NK-92 treated with Interleukin-12 subunit alpha and Interleukin-12 subunit beta, amount 100 ng/mL, for 24 hours (cell line): ENCODE data around the gene TRAPPC12.
"Not testable (repeated sequence)": the region's sequence is repeated elsewhere in the genome, so short reads cannot be mapped to it uniquely, and the experiment has no call there.

Experiments
- DNase-seq: peaks from one replicate; lab custom pipeline; 2025; lab: John Stamatoyannopoulos, UW

The TRAPPC12 gene

GRCh38 chr2:3505771-3506170 lies 126.3 kb downstream of the TRAPPC12 start:
- DNase-seq: no peak

- no peak for DNase-seq
These were observed 132.6 kb downstream of the TRAPPC12 start for GRCh38 chr2:3512086-3512485.

GRCh38 chr2:3513026-3513810 lies 133.7 kb downstream of the TRAPPC12 start:
- no peak for DNase-seq

DNA sequence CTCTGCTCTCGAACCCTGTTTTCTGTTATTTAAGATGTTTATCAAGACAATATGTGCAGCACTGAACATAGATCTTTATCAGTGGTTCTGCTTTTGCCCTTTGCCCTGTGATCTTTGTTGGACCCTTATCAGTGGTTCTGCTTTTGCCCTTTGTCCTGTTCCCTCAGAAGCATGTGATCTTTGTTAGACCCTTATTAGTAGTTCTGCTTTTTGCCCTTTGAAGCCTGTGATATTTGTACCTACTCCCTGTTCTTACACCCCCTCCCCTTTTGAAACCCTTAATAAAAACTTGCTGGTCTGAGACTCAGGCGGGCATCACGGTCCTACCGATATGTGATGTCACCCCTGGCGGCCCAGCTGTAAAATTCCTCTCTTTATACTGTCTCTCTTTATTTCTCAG lies 135.9 kb downstream of the TRAPPC12 start:
- not testable (repeated sequence) for DNase-seq

- DNase-seq: no peak
These were observed 137.3 kb downstream of the TRAPPC12 start for GRCh38 chr2:3516831-3517230.

GRCh38 chr2:3517948-3518495 lies 138.5 kb downstream of the TRAPPC12 start:
- DNase-seq: no peak

DNA sequence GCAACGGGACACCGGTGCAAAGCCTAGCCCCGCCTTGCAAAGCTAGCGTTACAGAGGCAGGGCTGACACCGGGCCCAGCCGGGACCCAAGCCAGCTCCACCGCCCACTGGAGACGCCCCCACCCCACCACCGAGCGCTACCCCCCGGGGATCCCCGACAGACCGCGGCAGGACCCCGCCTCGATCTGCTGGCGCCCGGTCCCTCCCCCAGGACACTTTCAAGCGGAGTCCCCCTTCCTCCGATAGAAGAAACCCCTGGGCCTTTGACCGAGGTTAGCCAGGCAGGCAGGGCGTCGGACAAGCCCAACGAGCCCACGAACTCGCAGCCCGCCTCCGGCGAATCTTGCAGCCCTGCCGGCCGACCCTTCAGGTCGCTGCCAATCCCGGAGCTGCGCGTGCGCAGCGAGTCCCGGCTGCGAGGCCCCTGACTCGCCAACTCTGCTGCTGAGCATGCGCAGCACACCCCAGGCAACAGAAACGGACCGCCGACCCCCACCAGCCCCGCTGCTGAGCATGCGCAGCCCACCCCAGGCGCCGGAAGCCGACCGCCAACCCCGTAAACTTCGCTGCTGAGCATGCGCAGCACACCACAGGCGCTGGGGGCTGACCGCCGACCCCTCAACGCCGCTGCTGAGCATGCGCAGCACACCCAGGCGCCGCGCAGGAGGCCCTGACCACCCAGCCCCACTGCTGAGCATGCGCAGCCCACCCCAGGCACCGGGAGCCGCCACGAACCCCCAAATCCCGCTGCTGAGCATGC lies 139.2 kb downstream of the TRAPPC12 start:
- peak; percentile 96 for DNase-seq

GRCh38 chr2:3519255-3520205 lies 140.0 kb downstream of the TRAPPC12 start, which contains the start of gene ADI1:
Gene ADI1 (minus strand): TSS chr2:3519531. CDS start chr2:3519487, 44 bp downstream.
- DNase-seq: peak; percentile 68

DNA sequence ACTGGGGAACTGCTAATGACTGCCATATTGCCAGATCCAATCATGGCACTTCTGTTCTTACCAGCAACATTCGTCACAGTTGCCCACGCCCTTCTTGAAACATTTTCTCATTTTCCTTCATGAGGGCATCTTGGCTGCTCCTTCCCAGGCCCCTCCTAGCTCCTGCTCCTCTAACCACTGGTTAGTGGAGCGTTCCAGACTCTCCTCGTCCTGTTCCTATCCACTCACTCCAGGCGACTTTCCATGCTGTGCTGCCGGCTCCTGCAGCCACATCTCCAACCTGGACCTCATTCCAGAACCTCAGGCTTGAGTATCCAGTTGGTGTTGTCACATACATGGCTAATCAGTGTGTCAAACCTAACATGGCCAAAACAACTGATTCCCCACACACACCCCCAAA lies 141.1 kb downstream of the TRAPPC12 start:
- no peak for DNase-seq

DNA sequence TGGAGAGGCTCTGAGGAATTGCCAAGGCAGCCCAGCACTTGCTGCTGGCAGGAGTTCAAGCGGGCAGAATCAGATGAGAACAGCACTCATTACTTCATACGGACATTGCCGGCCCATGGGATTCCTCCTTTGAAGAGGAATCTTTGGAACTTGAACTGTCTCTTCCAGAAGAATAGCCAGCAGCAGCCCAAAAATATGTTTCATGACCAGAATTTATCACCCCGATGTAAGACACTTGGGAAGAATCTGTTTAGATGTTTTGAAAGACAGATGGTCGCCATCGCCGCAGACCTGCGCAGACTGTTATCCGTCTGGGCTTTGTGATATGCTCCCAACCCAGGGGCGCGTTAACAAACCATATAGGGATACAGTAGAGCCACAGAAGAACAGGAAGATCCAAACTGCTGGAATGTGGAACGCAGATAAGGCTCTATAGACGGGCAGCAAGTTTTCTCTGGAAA lies 143.5 kb downstream of the TRAPPC12 start:
- no peak for DNase-seq

GRCh38 chr2:3523551-3524041 lies 144.1 kb downstream of the TRAPPC12 start:
- no peak for DNase-seq

GRCh38 chr2:3526871-3527270 lies 147.4 kb downstream of the TRAPPC12 start:
- no peak for DNase-seq

- no peak for DNase-seq
These were observed 148.6 kb downstream of the TRAPPC12 start for GRCh38 chr2:3527886-3528785.
